Cardiac muscle cell (in vitro differentiated cells and primary cell): Measurements from ENCODE around the gene KCNK6. TPM values are rescaled to one million over a fixed set of nuclear protein-coding genes. Genes with fewer than 3 reads are reported as not detected.

ENCODE experiments used
- DNase-seq, 2 donors: peaks; one replicate each; pipeline versions ENCODE4 v3.0.0 to v3.0.0-alpha.2; 2010 to 2017; ENCODE audit warnings: low read depth in 1 of 2, low spot score in 1 of 2
- H3K27ac ChIP-seq: fragments of 200-600 bp; sonication (generic); 2 replicates; pipeline ENCODE4 v1.5.1; 2016
- H3K27me3 ChIP-seq: fragments of 200-600 bp; sonication (generic); 2 replicates; pipeline ENCODE4 v1.6.0; 2016; ENCODE audit warnings: control low read depth
- H3K36me3 ChIP-seq: fragments of 200-600 bp; sonication (generic); 2 replicates; pipeline ENCODE4 v1.5.1; 2016; ENCODE audit warnings: control low read depth
- H3K4me1 ChIP-seq: fragments of 200-600 bp; sonication (generic); 2 replicates; pipeline ENCODE4 v1.8.1; 2017; ENCODE audit warnings: low read depth, mild to moderate bottlenecking, mixed run types
- H3K4me3 ChIP-seq: fragments of 200-600 bp; sonication (generic); 2 replicates; pipeline ENCODE4 v1.5.1; 2016; ENCODE audit warnings: mild to moderate bottlenecking
- H3K9me3 ChIP-seq: fragments of 200-600 bp; sonication (generic); 2 replicates; pipeline ENCODE4 v1.5.1; 2017; ENCODE audit warnings: low read depth, mild to moderate bottlenecking, control low read depth
- CTCF ChIP-seq: IDR thresholded peaks from 2 replicates; pipeline ENCODE4 v1.5.1; 2012; ENCODE audit warnings: low read depth, mild to moderate bottlenecking, low read length
- polyA plus RNA-seq: library from polyadenylated mRNA; unstranded; fragments of >200 nt; fragmentation: Nextera tagmentation; extraction: Ambion mirVana; gene quantifications from 2 replicates; pipeline ENCODE4 v1.2.1, GENCODE V29; 2016
- total RNA-seq: library from RNA; depleted of rRNA; stranded (reverse); fragments of >200 nt; gene quantifications from 2 replicates; pipeline ENCODE4 v1.2.3, GENCODE V29; 2016

The KCNK6 gene
- total and polyA plus RNA-seq, 2 experiments from 2014 or later: 1.5 to 1.8 TPM

GRCh38 chr19:38318660-38319059 is 985 bp upstream of the KCNK6 start:
- H3K4me3 ChIP-seq: no peak overlapping the region

GRCh38 chr19:38320969-38321339 is 1.3 kb downstream of the KCNK6 start:
- Histone ChIP-seq H3K27me3 (peaks cover 35% of the 10 kb centered on the region), H3K4me3 (no peak overlapping the region), H3K9me3 (no peaks in the 10 kb centered on the region), H3K27ac (no peak overlapping the region), H3K36me3 (no peaks in the 10 kb centered on the region), H3K4me1 (no peaks in the 10 kb centered on the region)
- no peak for DNase-seq
- TF ChIP-seq CTCF: no peak

More at GRCh38 chr19:38318660-38319059, 985 bp upstream of the KCNK6 start:
- DNase-seq: peak in 1 of 2 donors; percentile 62
- Histone ChIP-seq H3K27me3 (peaks cover 35% of the 10 kb centered on the region), H3K36me3 (no peaks in the 10 kb centered on the region), H3K27ac (no peak overlapping the region), H3K9me3 (no peaks in the 10 kb centered on the region), H3K4me1 (no peaks in the 10 kb centered on the region)
- TF ChIP-seq CTCF: no peak

- no peaks in the 10 kb centered on the region for H3K9me3 ChIP-seq
- no peaks in the 10 kb centered on the region for H3K36me3 ChIP-seq
- peak in 1 of 2 donors; percentile 96 for DNase-seq
- H3K27me3 ChIP-seq: peaks cover 32% of the 10 kb centered on the region
- TF ChIP-seq CTCF: no peak
- no peak overlapping the region for H3K27ac ChIP-seq
- H3K4me1 ChIP-seq: no peaks in the 10 kb centered on the region
- no peak overlapping the region for H3K4me3 ChIP-seq
Observed at GRCh38 chr19:38321646-38322196, 2.1 kb downstream of the KCNK6 start.

GRCh38 chr19:38323291-38323690 is 3.6 kb downstream of the KCNK6 start:
- no peaks in the 10 kb centered on the region for H3K9me3 ChIP-seq
- no peak overlapping the region for H3K27ac ChIP-seq
- no peak overlapping the region for H3K4me3 ChIP-seq
- peaks cover 26% of the 10 kb centered on the region for H3K27me3 ChIP-seq
- no peaks in the 10 kb centered on the region for H3K36me3 ChIP-seq
- no peaks in the 10 kb centered on the region for H3K4me1 ChIP-seq
- no peak for DNase-seq
- no peak for TF ChIP-seq CTCF

- no peak for DNase-seq
- peaks cover 15% of the 10 kb centered on the region for H3K27me3 ChIP-seq
- no peaks in the 10 kb centered on the region for H3K9me3 ChIP-seq
- H3K27ac ChIP-seq: no peak overlapping the region
- no peaks in the 10 kb centered on the region for H3K36me3 ChIP-seq
- no peaks in the 10 kb centered on the region for H3K4me1 ChIP-seq
- no peak for TF ChIP-seq CTCF
- no peak overlapping the region for H3K4me3 ChIP-seq
Observed at GRCh38 chr19:38324431-38324830, 4.8 kb downstream of the KCNK6 start.
